A549 (cell line): ENCODE results near the gene TNIK. TPM values are rescaled to one million over a fixed set of nuclear protein-coding genes. Genes with fewer than 3 reads are reported as not detected.

Experiments
- ATAC-seq, 2 experiments: fragments of 200-7000 bp in 1 of 2; fragments of >200 bp in 1 of 2; cut with Nextera tagmentation in 1 of 2; cut with Tn5 transposase in 1 of 2; 3 replicates each; pipeline versions ENCODE4 v1.8.0 to v1.9.1; 2018 to 2020; ENCODE audit warnings: mild to moderate bottlenecking in 1 of 2, moderate library complexity in 1 of 2
- CTCF ChIA-PET: fragments of 300-600 bp; sonication (Branson Sonifier 250); formaldehyde crosslinking; extraction: SDS; loops from one replicate; lab custom pipeline; 2021; ENCODE audit warnings: antibody characterized with exemption, inconsistent platforms; lab: Yijun Ruan, JAX
- POLR2A ChIA-PET: fragments of 350-600 bp; formaldehyde crosslinking; extraction: SDS; loops from one replicate; lab custom pipeline; 2021; ENCODE audit warnings: antibody characterized with exemption, inconsistent platforms; lab: Yijun Ruan, JAX
- DNase-seq, 2 experiments: peaks; one replicate each; pipeline versions ENCODE4 v3.0.0 to v3.0.0-alpha.2; 2011 to 2016; ENCODE audit warnings: low read depth in 1 of 2, low spot score in 1 of 2
- FAIRE-seq: peaks from 2 replicates; lab custom pipeline; 2011; peaks lifted over from hg19 to GRCh38; lab: Jason Lieb, UNC
- H3K27ac ChIP-seq, 2 experiments: fragments of >200 bp; sonication (Bioruptor Twin); formaldehyde crosslinking; 3 replicates each; pipeline ENCODE4 v1.5.1; 2016 to 2017
- H3K4me1 ChIP-seq: fragments of >200 bp; sonication (Bioruptor Twin); formaldehyde crosslinking; 3 replicates; pipeline ENCODE4 v1.6.1; 2016
- H3K4me2 ChIP-seq: fragments of >200 bp; sonication (Bioruptor Twin); formaldehyde crosslinking; 3 replicates; pipeline ENCODE4 v1.6.1; 2016
- H3K4me3 ChIP-seq: fragments of >200 bp; sonication (Bioruptor Twin); formaldehyde crosslinking; 3 replicates; pipeline ENCODE4 v1.5.1; 2016
- H3K9me3 ChIP-seq: fragments of >200 bp; sonication (Bioruptor Twin); formaldehyde crosslinking; 3 replicates; pipeline ENCODE4 v1.6.1; 2016
- CEBPB ChIP-seq, 2 experiments: fragments of >200 bp in 1 of 2; sonication (Bioruptor Twin) in 1 of 2; formaldehyde crosslinking in 1 of 2; IDR thresholded peaks; 2 replicates each; pipeline ENCODE4 v1.6.1; 2012 to 2016
- EHMT2 ChIP-seq: fragments of 200-600 bp; sonication (generic); IDR thresholded peaks from 2 replicates; pipeline ENCODE4 v1.6.1; 2016; ENCODE audit warnings: antibody characterized with exemption, low read depth, mild to moderate bottlenecking, moderate library complexity
- EP300 ChIP-seq, 2 experiments: fragments of >200 bp; sonication (Bioruptor Twin); formaldehyde crosslinking; IDR thresholded peaks; 2 replicates in 1 of 2; 3 replicates in 1 of 2; pipeline ENCODE4 v1.6.1; 2016 to 2017
- ESRRA ChIP-seq: fragments of 150-350 bp; IDR thresholded peaks from 2 replicates; pipeline ENCODE4 v1.6.1; 2014; ENCODE audit warnings: mild to moderate bottlenecking, low read length, borderline replicate concordance
- GATA3 ChIP-seq: IDR thresholded peaks from 2 replicates; pipeline ENCODE4 v1.6.1; 2012; ENCODE audit warnings: borderline replicate concordance
- HDAC2 ChIP-seq: fragments of 200-600 bp; sonication (generic); IDR thresholded peaks from 2 replicates; pipeline ENCODE4 v1.6.1; 2016
- HOXA7 ChIP-seq: fragments of 250-450 bp; sonication (Bioruptor Pico); IDR thresholded peaks from 2 replicates; pipeline ENCODE4 v1.5.0; 2020; ENCODE audit warnings: mild to moderate bottlenecking, moderate library complexity
- HOXB5 ChIP-seq: fragments of 250-450 bp; sonication (Bioruptor Pico); IDR thresholded peaks from 2 replicates; pipeline ENCODE4 v1.5.0; 2020; ENCODE audit warnings: mild to moderate bottlenecking, moderate library complexity
- JUNB ChIP-seq: fragments of >200 bp; sonication (Bioruptor Twin); formaldehyde crosslinking; IDR thresholded peaks from 2 replicates; pipeline ENCODE4 v1.6.1; 2016
- KDM1A ChIP-seq: fragments of 200-600 bp; sonication (generic); IDR thresholded peaks from 2 replicates; pipeline ENCODE4 v1.6.1; 2016; ENCODE audit warnings: low read depth, mild to moderate bottlenecking
- MAFK ChIP-seq: fragments of 450-650 bp; IDR thresholded peaks from 2 replicates; pipeline ENCODE4 v1.6.1; 2014; ENCODE audit not compliant: partially characterized antibody
- MAZ ChIP-seq: fragments of 150-350 bp; IDR thresholded peaks from 2 replicates; pipeline ENCODE4 v1.6.1; 2014; ENCODE audit warnings: antibody characterized with exemption, low read depth, low read length, borderline replicate concordance
- NFE2L2 ChIP-seq: fragments of 150-350 bp; conservative IDR thresholded peaks from 2 replicates; pipeline ENCODE4 v1.6.1; 2014; ENCODE audit warnings: low read length
- NPAS2 ChIP-seq: fragments of 250-450 bp; sonication (Bioruptor Pico); IDR thresholded peaks from 2 replicates; pipeline ENCODE4 v1.8.0; 2022; ENCODE audit warnings: mild to moderate bottlenecking, moderate library complexity, borderline replicate concordance
- RAD21 ChIP-seq, 2 experiments: fragments of >200 bp in 1 of 2; sonication (Bioruptor Twin) in 1 of 2; formaldehyde crosslinking in 1 of 2; IDR thresholded peaks in 1 of 2; conservative IDR thresholded peaks in 1 of 2; 2 replicates in 1 of 2; 3 replicates in 1 of 2; pipeline ENCODE4 v1.6.1; 2012 to 2018; ENCODE audit warnings: inconsistent platforms in 1 of 2
- RCOR1 ChIP-seq: fragments of 150-350 bp; IDR thresholded peaks from 2 replicates; pipeline ENCODE4 v1.6.1; 2014; ENCODE audit warnings: antibody characterized with exemption, low read length, low read depth
- RFX5 ChIP-seq: fragments of 450-650 bp; IDR thresholded peaks from 2 replicates; pipeline ENCODE4 v1.7.1; 2014; ENCODE audit warnings: antibody characterized with exemption, mild to moderate bottlenecking, moderate library complexity
- SREBF2 ChIP-seq: fragments of 450-650 bp; IDR thresholded peaks from 2 replicates; pipeline ENCODE4 v1.6.1; 2014; ENCODE audit warnings: mild to moderate bottlenecking, moderate library complexity
- TFCP2L1 ChIP-seq: fragments of 250-450 bp; sonication (Bioruptor Pico); IDR thresholded peaks from 2 replicates; pipeline ENCODE4 v1.5.0; 2021; ENCODE audit warnings: mild to moderate bottlenecking
- ZFP36 ChIP-seq: fragments of 450-650 bp; IDR thresholded peaks from 2 replicates; pipeline ENCODE4 v1.6.1; 2014; ENCODE audit warnings: borderline replicate concordance; ENCODE audit not compliant: partially characterized antibody
- ZSCAN20 ChIP-seq: fragments of 250-450 bp; sonication (Bioruptor Pico); IDR thresholded peaks from 2 replicates; pipeline ENCODE4 v1.8.0; 2022; ENCODE audit warnings: mild to moderate bottlenecking, moderate library complexity
- WGBS: methylation state at CpG from one replicate; pipeline ENCODE4 v1.1.6; 2017; ENCODE audit errors: missing lambda C conversion rate; 5-methylcytosine and 5-hydroxymethylcytosine counted together
- polyA plus RNA-seq, 4 experiments: library from polyadenylated mRNA; depleted of rRNA in 3 of 4; stranded (reverse); fragments of >200 nt; fragmentation: RNase III in 1 of 4; extraction: RNeasy Plus Mini Kit Qiagen cat#74134 plus additional on column Dnase treatment in 1 of 4; gene quantifications; 2 replicates in 3 of 4; 3 replicates in 1 of 4; pipeline ENCODE4 v1.2.3, GENCODE V29; 2011 to 2017
- TF ChIP-seq, protein P1 (sequence below): IDR thresholded peaks from 2 replicates; pipeline ENCODE4 v1.6.1; 2012; ENCODE audit warnings: low read depth, borderline replicate concordance
- TF ChIP-seq, protein P2 (sequence below): fragments of >200 bp; sonication (Bioruptor Twin); formaldehyde crosslinking; IDR thresholded peaks from 3 replicates; pipeline ENCODE4 v1.6.1; 2016
- TF ChIP-seq, protein P3 (sequence below): fragments of 450-650 bp; IDR thresholded peaks from 2 replicates; pipeline ENCODE4 v1.6.1; 2014; ENCODE audit warnings: antibody characterized with exemption
- TF ChIP-seq, protein P4 (sequence below): fragments of >200 bp; sonication (Bioruptor Twin); formaldehyde crosslinking; IDR thresholded peaks from 2 replicates; pipeline ENCODE4 v1.6.1; 2016
- TF ChIP-seq, protein P5 (sequence below): fragments of >200 bp; sonication (Bioruptor Twin); formaldehyde crosslinking; IDR thresholded peaks from 3 replicates; pipeline ENCODE4 v1.5.1; 2016

Gene TNIK
- polyA plus RNA-seq, 2 of the 4 experiments (the other 2 are of a cell fraction) = 1.6 to 1.8 TPM

DNA sequence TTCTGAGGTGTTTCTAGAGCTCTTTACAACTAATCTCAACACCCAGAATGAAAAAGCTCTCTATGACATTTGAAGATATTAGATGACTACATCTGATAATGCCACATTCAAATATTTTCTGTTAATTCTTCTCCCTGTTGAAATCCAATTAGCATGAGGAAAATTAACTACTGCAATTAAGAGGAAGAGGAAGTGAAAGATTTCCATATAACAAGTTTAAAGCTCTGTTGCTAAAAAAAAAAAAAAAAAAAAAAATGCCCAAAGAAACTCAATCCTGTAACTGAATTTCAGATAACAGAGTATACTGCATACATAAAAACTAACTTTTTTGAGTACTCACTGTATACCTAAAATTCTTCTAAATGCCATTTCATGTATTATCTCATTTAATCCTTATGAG lies 109.8 kb downstream of the TNIK start:
- H3K27ac ChIP-seq = no peak overlapping the region
- no peak overlapping the region for H3K4me3 ChIP-seq
- TF ChIP-seq, protein P1, sequence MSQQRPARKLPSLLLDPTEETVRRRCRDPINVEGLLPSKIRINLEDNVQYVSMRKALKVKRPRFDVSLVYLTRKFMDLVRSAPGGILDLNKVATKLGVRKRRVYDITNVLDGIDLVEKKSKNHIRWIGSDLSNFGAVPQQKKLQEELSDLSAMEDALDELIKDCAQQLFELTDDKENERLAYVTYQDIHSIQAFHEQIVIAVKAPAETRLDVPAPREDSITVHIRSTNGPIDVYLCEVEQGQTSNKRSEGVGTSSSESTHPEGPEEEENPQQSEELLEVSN = no peak
- TF ChIP-seq HOXB5 (CRISPR knock-in tag) = no peak
- no peak for TF ChIP-seq EP300 (IDR thresholded peaks at IDR 0.05)
- no peak for TF ChIP-seq SREBF2
- DNase-seq (no peak), FAIRE-seq (no peak), ATAC-seq (no peak)
- H3K9me3 ChIP-seq = no peaks in the 10 kb centered on the region
- no peaks in the 10 kb centered on the region; the same call in 2 of the 3 replicates for H3K4me1 ChIP-seq
- no peak overlapping the region for H3K4me2 ChIP-seq
- ChIA-PET CTCF (interaction anchor here (1.1 kb wide), 1 partner anchor 216 kb away, joined by 3 read pairs; no protein-coding TSS in a partner anchor), POLR2A (no interaction called here)

DNA sequence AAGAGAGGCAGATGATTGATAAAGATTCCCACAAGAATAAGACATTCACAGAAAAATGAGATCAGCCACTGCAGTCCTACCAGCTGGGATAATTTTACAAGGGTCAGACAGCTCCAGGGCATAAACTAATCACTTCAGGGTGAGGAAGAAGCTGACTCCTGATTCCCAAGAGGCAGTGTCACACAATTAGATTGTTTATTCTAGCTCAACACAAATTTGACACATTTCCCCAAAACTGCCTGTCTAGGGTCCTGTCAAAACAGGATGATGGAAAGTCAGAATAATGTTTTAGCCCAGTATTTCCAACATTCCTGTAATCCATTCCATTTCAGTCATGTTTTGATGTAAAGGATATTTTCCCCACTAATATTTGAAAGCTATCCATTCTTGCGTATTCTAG lies 110.8 kb downstream of the TNIK start:
- CTCF ChIA-PET = interaction anchor here (1.1 kb wide), 1 partner anchor 217 kb away, joined by 3 read pairs; no protein-coding TSS in a partner anchor
- POLR2A ChIA-PET = no interaction called here
- H3K27ac ChIP-seq = no peak overlapping the region
- DNase-seq = no peak
- H3K4me1 ChIP-seq = no peaks in the 10 kb centered on the region; the same call in 2 of the 3 replicates
- H3K4me2 ChIP-seq = no peak overlapping the region
- 91% methylated on average over 1 of the region's 1 CpG for whole genome bisulfite sequencing
- ATAC-seq = no peak
- FAIRE-seq = no peak
- no peak for TF ChIP-seq TFCP2L1
- TF ChIP-seq ESRRA = no peak
- TF ChIP-seq EHMT2 = no peak
- no peak for TF ChIP-seq SREBF2
- TF ChIP-seq ZSCAN20 (CRISPR knock-in tag) = no peak
- TF ChIP-seq RFX5 = no peak
- TF ChIP-seq GATA3 = no peak
- TF ChIP-seq, protein P2, sequence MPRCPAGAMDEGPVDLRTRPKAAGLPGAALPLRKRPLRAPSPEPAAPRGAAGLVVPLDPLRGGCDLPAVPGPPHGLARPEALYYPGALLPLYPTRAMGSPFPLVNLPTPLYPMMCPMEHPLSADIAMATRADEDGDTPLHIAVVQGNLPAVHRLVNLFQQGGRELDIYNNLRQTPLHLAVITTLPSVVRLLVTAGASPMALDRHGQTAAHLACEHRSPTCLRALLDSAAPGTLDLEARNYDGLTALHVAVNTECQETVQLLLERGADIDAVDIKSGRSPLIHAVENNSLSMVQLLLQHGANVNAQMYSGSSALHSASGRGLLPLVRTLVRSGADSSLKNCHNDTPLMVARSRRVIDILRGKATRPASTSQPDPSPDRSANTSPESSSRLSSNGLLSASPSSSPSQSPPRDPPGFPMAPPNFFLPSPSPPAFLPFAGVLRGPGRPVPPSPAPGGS = no peak
- TF ChIP-seq HOXB5 (CRISPR knock-in tag) = no peak
- TF ChIP-seq HDAC2 = no peak
- no peak for TF ChIP-seq CEBPB (IDR thresholded peaks at IDR 0.05)
- TF ChIP-seq KDM1A = no peak
- no peak for TF ChIP-seq HOXA7 (CRISPR knock-in tag)
- no peak for TF ChIP-seq RCOR1
- no peak for TF ChIP-seq NFE2L2
- no peak for TF ChIP-seq MAFK
- no peak overlapping the region for H3K4me3 ChIP-seq
- H3K9me3 ChIP-seq = no peaks in the 10 kb centered on the region

DNA sequence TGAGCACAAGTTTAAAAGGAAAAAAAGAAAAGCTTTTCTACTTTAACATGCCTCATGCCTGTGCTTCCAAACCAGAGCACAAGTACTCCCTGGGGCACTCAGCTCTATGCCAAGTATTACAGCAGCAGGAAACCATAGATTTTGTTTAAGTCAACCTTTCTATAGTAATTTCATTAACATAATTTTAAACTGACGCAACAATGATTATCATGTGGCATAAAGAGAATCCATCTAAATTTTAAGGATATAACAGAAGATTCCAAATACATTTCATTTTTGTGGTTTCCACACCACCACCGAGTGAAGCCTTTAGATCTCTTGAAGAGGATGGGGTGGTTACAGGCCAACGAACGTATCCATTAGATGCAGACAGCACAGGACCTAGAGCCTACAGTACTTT lies 112.1 kb downstream of the TNIK start:
- FAIRE-seq (no peak), ATAC-seq (no peak)
- TF ChIP-seq ZSCAN20 (CRISPR knock-in tag) = no peak
- no peak for TF ChIP-seq MAZ
- TF ChIP-seq, all 56 proteins: peak for 0
- no peak overlapping the region for H3K27ac ChIP-seq
- no peaks in the 10 kb centered on the region for H3K9me3 ChIP-seq
- ChIA-PET POLR2A (no interaction called here), CTCF (no interaction called here)
- H3K4me2 ChIP-seq = no peak overlapping the region
- H3K4me1 ChIP-seq = no peaks in the 10 kb centered on the region
- 86% methylated on average over 4 of the region's 4 CpGs for WGBS
- H3K4me3 ChIP-seq = no peak overlapping the region
- DNase-seq = no peak

DNA sequence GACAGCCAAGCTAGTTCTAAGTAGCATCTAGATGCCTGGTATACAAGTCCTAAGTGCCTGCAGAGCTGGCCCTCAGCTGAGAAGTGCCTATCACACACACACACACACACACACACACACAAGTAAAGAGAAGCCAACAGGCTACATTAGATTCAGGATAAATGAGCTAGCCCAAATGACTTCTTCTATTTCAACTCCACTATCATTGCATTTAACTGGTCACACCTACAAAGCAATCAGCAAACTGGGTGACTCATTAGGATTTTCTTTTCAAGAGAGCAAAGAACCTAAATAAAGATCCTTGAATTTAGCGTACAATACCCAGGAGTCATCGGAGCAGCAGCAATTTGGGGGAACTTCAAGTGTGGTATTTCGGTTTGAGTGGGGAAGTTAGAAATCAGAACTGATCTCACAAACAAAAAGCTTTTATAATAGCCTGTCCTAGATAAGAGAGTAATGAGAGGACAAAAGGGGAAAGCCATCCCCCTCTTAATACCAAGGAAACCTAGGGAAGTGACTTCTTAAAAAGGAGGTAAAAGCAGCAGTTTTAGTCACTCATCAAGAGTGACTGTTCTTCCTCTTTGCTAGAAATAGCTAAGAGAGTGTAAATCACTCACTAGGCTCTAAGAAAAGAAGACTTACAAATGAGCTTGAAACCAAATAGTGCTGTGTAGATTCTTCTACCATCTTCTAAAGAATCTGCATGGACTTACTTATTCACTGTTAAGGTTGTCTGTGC lies 112.7 kb downstream of the TNIK start:
- no peak overlapping the region for H3K4me2 ChIP-seq
- CTCF ChIA-PET = interaction anchor here (0.7 to 0.9 kb wide), 2 partner anchors 113 to 1357 kb away, joined by 3 to 8 read pairs; no protein-coding TSS in a partner anchor
- H3K4me1 ChIP-seq = no peaks in the 10 kb centered on the region
- POLR2A ChIA-PET = no interaction called here
- H3K4me3 ChIP-seq = no peak overlapping the region
- no peak for DNase-seq
- no peak for FAIRE-seq
- no peak overlapping the region for H3K27ac ChIP-seq
- no peak for ATAC-seq
- no peaks in the 10 kb centered on the region for H3K9me3 ChIP-seq
- 82% methylated on average over 3 of the region's 3 CpGs for WGBS
- TF ChIP-seq, protein P3, sequence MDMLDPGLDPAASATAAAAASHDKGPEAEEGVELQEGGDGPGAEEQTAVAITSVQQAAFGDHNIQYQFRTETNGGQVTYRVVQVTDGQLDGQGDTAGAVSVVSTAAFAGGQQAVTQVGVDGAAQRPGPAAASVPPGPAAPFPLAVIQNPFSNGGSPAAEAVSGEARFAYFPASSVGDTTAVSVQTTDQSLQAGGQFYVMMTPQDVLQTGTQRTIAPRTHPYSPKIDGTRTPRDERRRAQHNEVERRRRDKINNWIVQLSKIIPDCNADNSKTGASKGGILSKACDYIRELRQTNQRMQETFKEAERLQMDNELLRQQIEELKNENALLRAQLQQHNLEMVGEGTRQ = no peak
- no peak for TF ChIP-seq NPAS2
- TF ChIP-seq EHMT2 = no peak
- no peak for TF ChIP-seq ZFP36
- no peak for TF ChIP-seq RAD21 (conservative IDR thresholded peaks at IDR 0.05 in 1 of 2, IDR thresholded peaks at IDR 0.05 in 1 of 2)
- TF ChIP-seq JUNB = no peak
- TF ChIP-seq ESRRA = no peak
- TF ChIP-seq, protein P4, sequence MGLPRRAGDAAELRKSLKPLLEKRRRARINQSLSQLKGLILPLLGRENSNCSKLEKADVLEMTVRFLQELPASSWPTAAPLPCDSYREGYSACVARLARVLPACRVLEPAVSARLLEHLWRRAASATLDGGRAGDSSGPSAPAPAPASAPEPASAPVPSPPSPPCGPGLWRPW = no peak
- TF ChIP-seq HOXB5 (CRISPR knock-in tag) = no peak
- TF ChIP-seq, protein P5, sequence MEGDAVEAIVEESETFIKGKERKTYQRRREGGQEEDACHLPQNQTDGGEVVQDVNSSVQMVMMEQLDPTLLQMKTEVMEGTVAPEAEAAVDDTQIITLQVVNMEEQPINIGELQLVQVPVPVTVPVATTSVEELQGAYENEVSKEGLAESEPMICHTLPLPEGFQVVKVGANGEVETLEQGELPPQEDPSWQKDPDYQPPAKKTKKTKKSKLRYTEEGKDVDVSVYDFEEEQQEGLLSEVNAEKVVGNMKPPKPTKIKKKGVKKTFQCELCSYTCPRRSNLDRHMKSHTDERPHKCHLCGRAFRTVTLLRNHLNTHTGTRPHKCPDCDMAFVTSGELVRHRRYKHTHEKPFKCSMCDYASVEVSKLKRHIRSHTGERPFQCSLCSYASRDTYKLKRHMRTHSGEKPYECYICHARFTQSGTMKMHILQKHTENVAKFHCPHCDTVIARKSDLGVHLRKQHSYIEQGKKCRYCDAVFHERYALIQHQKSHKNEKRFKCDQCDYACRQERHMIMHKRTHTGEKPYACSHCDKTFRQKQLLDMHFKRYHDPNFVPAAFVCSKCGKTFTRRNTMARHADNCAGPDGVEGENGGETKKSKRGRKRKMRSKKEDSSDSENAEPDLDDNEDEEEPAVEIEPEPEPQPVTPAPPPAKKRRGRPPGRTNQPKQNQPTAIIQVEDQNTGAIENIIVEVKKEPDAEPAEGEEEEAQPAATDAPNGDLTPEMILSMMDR = no peak
- TF ChIP-seq MAZ = no peak
